Body of pancreas (tissue), 4 donors: ENCODE data around the gene MEN1. TPM values are rescaled to one million over a fixed set of nuclear protein-coding genes. Genes with fewer than 3 reads are reported as not detected.

Source experiments
- ATAC-seq: fragments of 150-250 bp; one replicate; pipeline ENCODE4 v1.9.1; 2016
- DNase-seq, 4 donors: peaks; one replicate each; pipeline ENCODE4 v3.0.0-alpha.2; 2019
- H3K27ac ChIP-seq, 4 donors: fragments of 200-600 bp; sonication (generic); 1 replicate in 3 of 4; 2 replicates in 1 of 4; pipeline versions ENCODE4 v1.5.1 to v1.6.1; 2016 to 2019; ENCODE audit warnings: mild to moderate bottlenecking in 1 of 4, mixed read lengths in 1 of 4, moderate library complexity in 1 of 4
- H3K27me3 ChIP-seq, 2 donors: fragments of 200-600 bp; sonication (generic); one replicate each; pipeline ENCODE4 v1.6.0; 2016; ENCODE audit warnings: mild to moderate bottlenecking in 1 of 2
- H3K36me3 ChIP-seq, 2 donors: fragments of 200-600 bp; sonication (generic); replicated peaks in 1 of 2; 2 replicates each; pipeline ENCODE4 v1.5.1; 2016; ENCODE audit warnings: low read depth in 2 of 2; ENCODE audit not compliant: insufficient read depth in 1 of 2
- H3K4me1 ChIP-seq: fragments of 200-600 bp; sonication (generic); one replicate; pipeline ENCODE4 v1.6.0; 2016
- H3K4me3 ChIP-seq, 2 donors: fragments of 200-600 bp; sonication (generic); 1 replicate in 1 of 2; 2 replicates in 1 of 2; pipeline ENCODE4 v1.5.1; 2016 to 2019
- H3K9me3 ChIP-seq, 3 donors: fragments of 200-600 bp; sonication (generic); 1 replicate in 2 of 3; 2 replicates in 1 of 3; pipeline ENCODE4 v1.5.1; 2016
- POLR2A ChIP-seq, 3 donors: fragments of 450-650 bp; IDR thresholded peaks; one replicate each; pipeline ENCODE4 v1.6.1; 2016; ENCODE audit warnings: antibody characterized with exemption in 3 of 3, mild to moderate bottlenecking in 2 of 3
- WGBS, 2 donors: methylation state at CpG; one replicate each; pipeline ENCODE4 v1.1.5; 2017; 5-methylcytosine and 5-hydroxymethylcytosine counted together
- intact Hi-C: fragments of 100-400 bp; cut with DNase I; formaldehyde crosslinking; loops from one replicate; pipeline ENCODE4 v1.15.1; 2023
- total RNA-seq, 2 donors: library from RNA; depleted of rRNA; stranded (reverse); fragments of >200 nt; gene quantifications; one replicate each; pipeline ENCODE4 v1.1.0, GENCODE V29; 2016
- TF ChIP-seq, protein P1 (sequence below), 7 experiments: fragments of 450-650 bp in 4 of 7; fragments of 200-600 bp in 3 of 7; sonication (generic) in 3 of 7; IDR thresholded peaks; one replicate each; pipeline ENCODE4 v1.5.1; 2016 to 2019; ENCODE audit warnings: antibody characterized with exemption in 7 of 7

Gene MEN1
- total RNA-seq, 2 donors from 2014 or later: 18.8 to 18.9 TPM

DNA sequence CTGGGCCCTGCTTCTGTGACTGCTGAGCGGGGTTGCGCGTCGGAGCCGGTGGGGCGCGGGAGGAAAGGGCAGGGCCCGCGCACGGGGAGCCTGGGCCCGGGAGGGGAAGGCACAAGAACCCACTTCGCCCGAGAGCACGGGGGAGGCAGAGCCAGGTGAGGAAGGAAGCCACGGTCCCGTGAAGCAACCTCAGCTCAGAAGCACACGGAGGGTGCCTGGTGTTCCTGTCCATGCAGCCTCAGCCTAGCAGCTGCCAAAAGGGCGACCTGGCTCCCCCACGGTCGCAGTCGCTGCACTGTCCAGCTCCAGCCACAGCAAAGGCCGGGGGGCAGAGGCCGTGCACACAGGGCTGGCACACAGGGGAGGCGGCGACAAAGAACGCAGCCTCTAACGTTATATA is 43.4 kb upstream of the MEN1 start:
- intact Hi-C loops: no loop called here
- ATAC-seq (no peak), DNase-seq (no peak)
- 76 to 94% methylated on average over 13 to 27 of the region's 27 CpGs for WGBS, 2 donors
- Histone ChIP-seq H3K4me1 (peaks cover 40% of the 10 kb centered on the region), H3K27me3 (no peaks in the 10 kb centered on the region), H3K9me3 (no peaks in the 10 kb centered on the region), H3K36me3 (no peaks in the 10 kb centered on the region), H3K27ac (peak overlapping the region in 1 of 4 donors; percentile 80), H3K4me3 (no peak overlapping the region)
- TF ChIP-seq POLR2A (IDR thresholded peaks at IDR 0.05): no peak
- TF ChIP-seq, protein P1, sequence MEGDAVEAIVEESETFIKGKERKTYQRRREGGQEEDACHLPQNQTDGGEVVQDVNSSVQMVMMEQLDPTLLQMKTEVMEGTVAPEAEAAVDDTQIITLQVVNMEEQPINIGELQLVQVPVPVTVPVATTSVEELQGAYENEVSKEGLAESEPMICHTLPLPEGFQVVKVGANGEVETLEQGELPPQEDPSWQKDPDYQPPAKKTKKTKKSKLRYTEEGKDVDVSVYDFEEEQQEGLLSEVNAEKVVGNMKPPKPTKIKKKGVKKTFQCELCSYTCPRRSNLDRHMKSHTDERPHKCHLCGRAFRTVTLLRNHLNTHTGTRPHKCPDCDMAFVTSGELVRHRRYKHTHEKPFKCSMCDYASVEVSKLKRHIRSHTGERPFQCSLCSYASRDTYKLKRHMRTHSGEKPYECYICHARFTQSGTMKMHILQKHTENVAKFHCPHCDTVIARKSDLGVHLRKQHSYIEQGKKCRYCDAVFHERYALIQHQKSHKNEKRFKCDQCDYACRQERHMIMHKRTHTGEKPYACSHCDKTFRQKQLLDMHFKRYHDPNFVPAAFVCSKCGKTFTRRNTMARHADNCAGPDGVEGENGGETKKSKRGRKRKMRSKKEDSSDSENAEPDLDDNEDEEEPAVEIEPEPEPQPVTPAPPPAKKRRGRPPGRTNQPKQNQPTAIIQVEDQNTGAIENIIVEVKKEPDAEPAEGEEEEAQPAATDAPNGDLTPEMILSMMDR (IDR thresholded peaks at IDR 0.05): no peak

DNA sequence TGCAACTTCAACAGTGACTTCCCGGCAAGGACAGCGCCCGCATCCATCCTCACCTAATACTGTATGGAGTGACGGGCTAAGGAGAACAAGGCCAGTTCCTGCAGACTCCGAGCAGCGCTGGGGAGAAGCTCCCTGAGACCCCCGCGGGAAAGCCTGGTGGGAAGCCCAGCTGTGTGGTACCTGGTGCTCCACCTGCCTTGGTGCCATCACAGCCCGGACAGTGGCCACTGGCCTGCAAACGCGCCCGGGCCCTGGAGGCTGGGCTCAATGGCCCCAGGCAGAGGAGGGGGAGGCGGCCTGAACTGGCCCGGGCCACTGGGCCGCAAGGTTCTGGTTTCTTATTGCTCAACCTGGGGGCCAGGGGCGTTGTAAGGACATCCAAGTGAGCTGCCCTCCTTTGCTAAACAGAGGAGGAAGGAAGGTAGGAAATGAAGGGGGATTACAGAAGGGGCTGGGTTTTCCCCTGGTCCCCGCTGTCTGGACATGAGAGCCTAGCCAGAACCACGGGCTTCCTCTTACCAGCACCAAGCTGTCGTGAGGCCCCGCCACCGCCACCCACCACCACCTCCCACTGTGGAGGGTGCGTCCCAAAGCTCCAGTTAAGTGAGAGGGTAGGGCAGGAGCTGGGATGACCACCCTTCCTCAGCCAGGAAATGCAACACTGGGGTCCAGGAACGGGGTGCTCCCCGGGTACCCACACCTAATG is 42.6 kb upstream of the MEN1 start:
- Histone ChIP-seq H3K4me3 (no peak overlapping the region), H3K27me3 (no peaks in the 10 kb centered on the region), H3K36me3 (no peaks in the 10 kb centered on the region), H3K27ac (peak overlapping the region in 1 of 4 donors; percentile 80), H3K9me3 (no peaks in the 10 kb centered on the region), H3K4me1 (peaks cover 47% of the 10 kb centered on the region)
- TF ChIP-seq, protein P1 (IDR thresholded peaks at IDR 0.05): no peak
- no peak for TF ChIP-seq POLR2A (IDR thresholded peaks at IDR 0.05)
- DNase-seq (no peak), ATAC-seq (no peak)
- intact Hi-C loops: no loop called here
- 74 to 85% methylated on average over 5 to 24 of the region's 24 CpGs for WGBS, 2 donors

DNA sequence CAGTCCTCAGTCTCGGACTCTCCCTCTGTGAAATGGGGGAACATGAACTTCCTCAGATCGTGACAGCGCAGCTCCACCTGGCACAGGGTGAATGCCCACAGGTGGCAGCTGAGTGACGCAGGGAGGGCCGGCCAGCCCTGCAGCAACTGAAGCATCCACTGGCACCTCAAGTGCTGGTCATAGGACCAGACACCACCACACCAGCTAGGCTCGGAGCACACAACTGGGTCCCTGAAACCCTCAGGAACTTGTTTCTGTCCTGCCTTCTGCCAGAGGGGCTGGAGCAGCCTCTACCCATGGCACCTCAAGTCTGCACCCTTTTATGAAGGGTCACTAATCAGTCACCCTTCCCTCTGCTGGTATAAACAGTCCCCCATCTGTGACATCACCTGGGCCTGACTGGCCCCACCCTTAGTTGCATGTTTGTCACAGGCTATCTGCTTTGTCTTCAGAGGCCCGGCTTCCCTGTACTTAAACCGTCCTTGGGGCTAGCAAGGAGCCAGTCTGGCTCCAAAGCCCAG is 41.5 kb upstream of the MEN1 start:
- Histone ChIP-seq H3K4me1 (peaks cover 54% of the 10 kb centered on the region), H3K27me3 (no peaks in the 10 kb centered on the region), H3K27ac (no peak overlapping the region), H3K9me3 (no peaks in the 10 kb centered on the region), H3K4me3 (no peak overlapping the region), H3K36me3 (no peaks in the 10 kb centered on the region)
- TF ChIP-seq, protein P1 (IDR thresholded peaks at IDR 0.05): no peak
- no peak for TF ChIP-seq POLR2A (IDR thresholded peaks at IDR 0.05)
- ATAC-seq (no peak), DNase-seq (no peak)
- WGBS, 2 donors: 72 to 84% methylated on average over 7 to 8 of the region's 8 CpGs
- intact Hi-C loops: no loop called here

DNA sequence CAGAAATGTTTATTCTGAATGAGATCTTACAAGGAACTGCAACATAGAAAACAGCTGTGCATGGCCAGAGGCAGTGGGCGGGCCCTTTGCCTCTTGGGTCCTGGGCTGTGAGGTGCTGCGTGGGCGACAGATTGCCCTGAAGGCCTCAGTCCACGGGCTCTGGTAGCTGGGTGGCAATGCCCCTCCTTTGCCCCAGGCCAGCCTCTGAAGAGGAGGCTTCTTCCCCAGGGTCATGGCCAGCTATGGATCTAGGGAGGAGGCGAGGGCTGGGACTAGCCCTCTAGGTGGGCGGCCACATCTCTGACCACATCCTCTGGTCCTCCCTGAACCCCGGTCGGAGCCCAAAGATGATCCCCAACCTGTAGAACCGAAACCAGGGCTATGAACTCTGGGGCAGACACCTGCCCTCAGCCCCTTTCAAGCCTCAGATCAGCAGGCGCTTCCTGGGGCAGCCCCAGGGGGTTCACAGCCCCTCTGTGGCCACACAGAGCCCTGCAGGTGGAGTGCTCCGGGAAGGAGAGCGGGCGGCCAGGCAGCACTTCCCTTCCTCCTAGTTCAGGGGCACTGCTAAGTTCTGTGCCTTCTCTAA is 40.7 kb upstream of the MEN1 start:
- H3K9me3 ChIP-seq: no peaks in the 10 kb centered on the region
- 69% methylated on average over 13 of the region's 13 CpGs; no CpG with 5 or more reads in 1 of the 2 donors for WGBS, 2 donors
- H3K4me1 ChIP-seq: peaks cover 49% of the 10 kb centered on the region
- DNase-seq (no peak), ATAC-seq (no peak)
- H3K4me3 ChIP-seq: no peak overlapping the region
- intact Hi-C loops: no loop called here
- H3K27me3 ChIP-seq: no peaks in the 10 kb centered on the region
- H3K36me3 ChIP-seq: no peaks in the 10 kb centered on the region
- peak overlapping the region in 1 of 4 donors; percentile 9 for H3K27ac ChIP-seq
- TF ChIP-seq, protein P1 (IDR thresholded peaks at IDR 0.05): no peak
- no peak for TF ChIP-seq POLR2A (IDR thresholded peaks at IDR 0.05)
